HG02588 (cell line): ENCODE data around the gene XYLT1.
"Not testable (repeated sequence)": the region's sequence is repeated elsewhere in the genome, so short reads cannot be mapped to it uniquely, and the experiment has no call there.

Source experiments
- ATAC-seq: cut with Tn5 transposase; IDR thresholded peaks from one replicate; pipeline ENCODE4 v1.9.1; 2021; ENCODE audit warnings: mild to moderate bottlenecking, moderate library complexity; ENCODE audit not compliant: unreplicated experiment

The XYLT1 gene

DNA sequence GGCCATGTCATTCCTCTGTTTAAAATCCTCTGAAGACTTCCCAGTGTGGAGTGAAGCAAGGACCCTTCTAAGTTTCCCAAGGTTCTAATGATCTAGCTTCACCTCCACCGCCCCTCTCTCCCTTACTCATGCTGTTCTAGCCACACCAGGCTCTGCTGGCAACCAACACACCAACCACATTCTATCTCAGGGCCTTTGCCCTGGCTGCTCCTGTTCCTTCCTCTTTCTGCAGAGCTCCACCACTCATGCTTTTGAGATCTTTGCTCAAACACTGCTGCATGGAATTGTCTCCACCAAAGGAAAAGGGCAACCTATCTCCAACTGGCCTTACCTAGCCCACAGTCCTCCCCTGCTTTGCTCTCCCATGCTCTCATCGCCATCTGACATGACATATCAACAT is 128.7 kb downstream of the XYLT1 start:
- no peak for ATAC-seq

DNA sequence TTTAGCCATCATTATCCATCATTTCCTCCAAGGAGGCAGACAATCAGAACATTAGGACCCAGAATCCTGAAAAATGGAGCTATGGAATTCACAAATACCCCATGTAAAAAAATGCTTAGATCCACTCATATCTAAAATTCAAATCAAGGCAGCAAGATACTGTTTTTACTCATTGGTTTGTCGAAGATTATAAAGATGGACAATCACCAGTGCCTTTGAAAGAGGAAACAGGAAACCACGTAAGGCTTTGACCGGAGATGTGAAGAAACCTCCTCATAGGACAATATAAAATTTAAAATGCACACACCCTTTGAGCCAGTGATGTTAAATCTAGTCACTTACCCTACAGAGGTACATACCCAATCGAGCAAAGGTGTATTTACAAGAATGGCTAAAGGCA is 130.0 kb downstream of the XYLT1 start:
- ATAC-seq, result no peak

DNA sequence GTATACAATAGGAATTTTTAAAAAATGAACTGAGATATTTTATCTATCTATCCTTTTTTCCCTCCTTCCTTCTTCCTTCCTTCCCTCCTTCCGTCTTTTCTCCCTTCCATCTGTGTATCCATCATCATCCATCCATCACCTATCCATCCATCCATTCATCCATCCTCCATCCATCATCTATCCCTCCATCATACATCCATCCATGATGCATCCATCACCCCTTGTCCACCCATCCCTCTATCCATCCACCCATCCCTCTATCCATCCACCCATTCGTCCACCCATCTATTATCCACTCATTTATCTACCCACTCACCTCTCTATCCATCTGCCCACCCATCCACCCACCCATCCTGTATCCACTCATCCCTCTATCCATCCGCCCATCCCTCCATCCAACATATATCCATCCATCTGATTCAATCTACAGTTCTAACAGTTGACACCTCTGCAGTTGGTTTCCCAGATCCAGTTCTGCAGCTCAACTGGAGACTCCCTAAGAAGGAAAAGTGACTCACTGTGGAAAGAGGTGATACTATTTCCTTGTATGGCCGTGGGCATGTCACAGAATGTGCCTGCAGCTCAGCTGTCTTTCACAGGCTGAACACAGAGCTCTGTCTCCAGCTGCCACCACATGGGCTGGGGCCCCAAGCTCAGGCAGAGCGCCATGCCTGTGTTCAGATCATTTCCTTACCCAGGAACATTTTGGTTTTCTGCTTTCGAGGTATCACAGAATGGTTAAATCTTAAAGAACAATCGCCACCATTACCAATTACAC is 130.8 kb downstream of the XYLT1 start:
- ATAC-seq, result no peak

DNA sequence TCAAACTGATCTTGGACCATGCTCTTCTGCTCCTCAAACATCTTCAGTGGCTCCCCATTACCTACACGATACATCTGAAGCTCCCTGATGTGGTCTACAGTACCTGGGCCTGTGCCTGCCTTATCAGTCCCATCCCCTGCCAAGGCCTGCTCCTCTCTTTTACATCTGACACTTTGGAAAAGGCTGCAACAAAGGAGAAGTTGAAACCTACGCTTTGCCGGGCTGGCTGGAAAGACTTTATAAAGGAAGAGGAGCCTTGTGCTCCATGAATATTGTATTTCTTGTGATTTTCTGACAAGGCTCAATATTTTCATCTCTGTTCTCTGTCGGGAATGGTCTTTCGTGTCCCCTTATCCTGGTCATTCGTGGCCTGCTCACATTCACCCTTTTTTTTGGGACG is 132.5 kb downstream of the XYLT1 start:
- ATAC-seq, result no peak

DNA sequence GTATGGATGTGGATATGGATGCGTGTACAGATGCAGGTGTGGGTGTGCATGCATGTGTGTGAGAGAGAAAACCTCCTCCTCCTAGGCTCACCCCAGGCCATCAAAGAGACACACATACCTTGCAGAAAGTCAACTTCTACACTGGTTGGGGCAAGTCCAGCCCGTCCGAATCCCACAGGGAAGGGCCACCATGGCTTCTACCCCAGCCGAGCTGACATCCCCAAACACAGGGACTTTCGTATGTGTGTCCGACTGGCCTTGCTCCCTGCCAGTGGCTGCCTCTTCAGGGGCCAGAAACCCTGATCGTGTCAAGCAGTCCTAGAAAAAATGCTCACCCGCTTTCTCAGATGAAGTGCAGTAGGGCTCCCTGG is 134.2 kb downstream of the XYLT1 start:
- ATAC-seq, result no peak

DNA sequence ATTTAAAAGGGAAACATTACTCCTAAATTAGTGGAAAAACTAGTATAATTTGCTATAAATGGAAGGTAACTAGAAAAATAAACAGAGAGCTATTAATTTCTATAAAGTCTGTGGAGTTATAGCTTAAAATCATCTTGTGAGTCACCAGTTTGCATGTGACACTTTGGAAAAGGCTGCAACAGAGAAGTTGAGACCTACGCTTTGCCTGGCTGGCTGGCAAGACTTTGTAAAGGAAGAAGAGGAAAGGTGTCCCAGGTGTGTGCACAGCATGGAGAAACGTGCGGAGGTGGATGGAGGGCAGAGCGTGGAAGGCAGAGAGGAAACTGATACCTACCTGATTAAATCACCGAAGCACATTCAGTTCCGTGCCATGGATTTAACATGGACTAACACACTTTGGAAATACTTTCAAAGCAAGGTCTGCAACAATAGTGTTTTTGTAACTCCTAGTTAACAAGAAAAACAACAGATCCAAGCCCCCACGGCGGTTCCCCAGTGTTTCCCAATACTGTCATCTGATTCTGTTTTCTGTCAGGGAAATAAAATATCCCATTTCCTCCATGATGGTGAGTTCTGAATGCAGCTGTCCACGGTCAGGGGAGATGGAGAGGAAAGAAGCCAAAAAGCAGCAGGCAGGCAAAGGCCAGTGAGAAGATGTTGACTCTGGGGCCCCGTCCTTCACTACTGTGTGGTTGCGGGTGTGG is 134.8 kb downstream of the XYLT1 start:
- ATAC-seq, result no peak

DNA sequence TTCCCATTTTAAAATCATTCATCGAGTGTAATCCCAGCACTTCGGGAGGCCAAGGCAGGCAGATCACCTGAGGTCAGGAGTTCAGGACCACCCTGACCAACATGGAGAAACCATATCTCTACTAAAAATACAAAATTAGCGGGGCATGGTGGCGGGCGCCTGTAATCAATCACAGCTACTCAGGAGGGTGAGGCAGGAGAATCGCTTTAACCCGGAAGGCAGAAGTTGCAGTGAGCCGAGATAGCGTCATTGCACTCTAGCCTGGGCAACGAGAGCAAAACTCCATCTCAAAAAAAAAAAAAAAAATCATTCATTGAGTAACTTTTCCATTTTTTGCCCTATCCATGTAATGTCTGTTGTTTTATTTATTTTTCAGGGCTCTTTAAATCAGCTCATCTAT is 135.4 kb downstream of the XYLT1 start:
- ATAC-seq, result not testable (repeated sequence)

DNA sequence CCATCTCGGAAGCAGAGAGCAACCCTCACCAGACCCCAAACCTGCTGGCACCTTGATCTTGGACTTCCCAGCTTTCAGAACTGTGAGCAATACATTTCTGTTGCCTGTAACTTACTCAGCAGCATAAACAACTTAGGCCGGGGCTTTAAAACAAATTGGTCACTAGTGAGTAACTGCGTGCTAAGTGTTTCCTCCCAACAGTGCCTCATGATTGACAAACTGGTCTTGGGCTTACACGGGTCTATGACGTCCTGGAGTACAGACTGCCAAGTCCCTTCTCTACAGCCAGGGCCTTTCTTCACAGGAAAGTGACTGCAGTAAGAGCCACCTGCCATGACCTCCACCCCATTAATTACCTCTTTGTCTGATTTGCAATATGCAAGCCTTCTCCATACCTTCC is 136.7 kb downstream of the XYLT1 start:
- no peak for ATAC-seq

DNA sequence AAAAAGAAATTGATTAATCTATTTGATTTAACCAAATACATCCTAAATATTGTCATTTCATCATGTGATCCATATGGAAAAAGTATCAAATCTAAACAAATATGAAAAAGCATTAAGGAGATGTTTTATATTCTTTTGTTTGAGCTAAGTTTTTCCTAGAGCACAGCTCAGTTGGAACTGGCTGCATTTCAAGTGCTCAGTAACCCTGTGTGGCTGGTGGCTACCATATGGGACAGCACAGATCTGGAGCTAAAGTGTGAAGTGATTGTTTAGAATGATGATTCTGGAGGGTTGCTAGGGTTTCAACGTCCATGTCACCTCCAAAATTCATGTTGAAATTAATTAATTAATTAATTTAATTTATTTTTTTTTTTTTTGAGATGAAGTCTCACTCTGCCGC is 137.5 kb downstream of the XYLT1 start:
- no peak for ATAC-seq

DNA sequence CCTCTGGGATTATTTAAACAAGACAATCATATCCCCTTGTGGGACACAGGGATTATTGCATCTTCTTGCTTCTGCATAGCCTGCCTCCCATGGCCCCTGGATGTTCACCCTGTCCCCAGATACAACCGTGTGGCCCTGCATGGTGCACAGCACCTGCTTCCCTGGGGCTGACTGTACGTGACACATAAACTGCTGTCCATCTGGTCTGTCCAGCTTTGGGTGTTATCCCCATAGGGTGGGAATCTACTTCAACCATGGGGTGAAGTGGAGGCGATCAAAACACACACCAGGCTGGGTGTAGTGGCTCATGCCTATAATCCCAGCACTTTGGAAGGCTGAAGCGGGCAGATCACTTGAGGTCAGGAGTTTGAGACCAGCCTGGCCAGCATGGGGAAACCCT is 138.8 kb downstream of the XYLT1 start:
- ATAC-seq, result no peak

DNA sequence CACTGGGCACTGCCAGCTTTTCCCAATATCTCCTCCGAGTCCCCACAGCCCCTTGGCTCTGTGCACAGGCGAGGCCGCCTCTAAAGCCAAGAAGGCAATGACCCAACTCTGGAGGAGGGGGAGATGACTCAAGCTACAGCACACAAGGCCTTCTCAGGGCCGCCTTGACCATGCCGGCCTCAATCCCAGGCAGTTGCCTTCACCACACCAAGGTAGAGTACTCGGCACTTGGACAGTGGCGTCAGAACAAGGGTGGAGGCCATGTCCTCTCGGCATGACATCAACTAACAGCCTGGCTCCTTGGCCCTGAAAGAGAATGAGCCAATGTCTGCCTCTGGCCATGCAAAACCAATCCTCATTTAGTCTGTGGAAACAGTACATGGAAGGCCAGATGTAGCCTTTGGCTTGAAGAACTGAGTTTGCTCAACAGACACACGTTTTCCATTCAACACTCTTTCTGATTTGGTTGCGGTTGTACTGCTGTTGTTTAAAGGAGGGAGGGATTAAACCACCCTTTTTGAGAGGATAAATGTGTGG is 139.6 kb downstream of the XYLT1 start:
- no peak for ATAC-seq

DNA sequence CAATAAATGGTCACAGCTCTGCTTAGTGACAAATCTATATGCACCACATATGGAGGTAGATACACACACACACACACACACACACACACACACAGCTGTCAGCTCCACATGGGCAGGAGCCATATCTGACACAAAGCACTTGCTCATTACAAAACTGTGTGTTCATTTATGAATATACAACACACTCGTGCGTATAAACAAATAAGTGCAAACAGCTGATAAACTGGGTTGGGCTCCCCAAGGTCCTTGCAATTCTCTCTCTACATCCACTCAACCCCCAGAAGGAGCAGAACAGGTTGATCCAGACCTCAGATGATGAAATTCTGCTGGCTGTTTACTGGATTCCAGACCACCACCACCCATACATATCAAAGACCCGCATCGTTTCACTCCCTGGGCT is 140.7 kb downstream of the XYLT1 start:
- ATAC-seq, result no peak

DNA sequence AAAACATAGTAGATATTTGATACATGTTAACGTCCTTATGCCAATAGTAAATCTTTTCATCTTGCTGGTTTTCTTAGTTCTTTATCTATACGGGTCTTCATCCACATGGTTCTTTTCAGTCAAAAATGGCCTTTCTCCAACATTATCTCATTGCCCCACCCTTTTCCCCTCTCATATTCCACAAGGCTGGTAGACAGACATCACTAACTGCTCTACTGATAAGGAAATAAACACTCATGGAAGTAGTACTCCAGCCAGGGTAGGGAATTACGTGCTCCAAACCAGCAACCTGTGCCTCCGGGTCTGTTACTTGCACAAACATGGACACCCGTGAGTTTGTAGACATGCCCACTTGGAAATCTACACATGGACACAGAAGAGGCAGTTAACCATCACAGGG is 141.4 kb downstream of the XYLT1 start:
- no peak for ATAC-seq

DNA sequence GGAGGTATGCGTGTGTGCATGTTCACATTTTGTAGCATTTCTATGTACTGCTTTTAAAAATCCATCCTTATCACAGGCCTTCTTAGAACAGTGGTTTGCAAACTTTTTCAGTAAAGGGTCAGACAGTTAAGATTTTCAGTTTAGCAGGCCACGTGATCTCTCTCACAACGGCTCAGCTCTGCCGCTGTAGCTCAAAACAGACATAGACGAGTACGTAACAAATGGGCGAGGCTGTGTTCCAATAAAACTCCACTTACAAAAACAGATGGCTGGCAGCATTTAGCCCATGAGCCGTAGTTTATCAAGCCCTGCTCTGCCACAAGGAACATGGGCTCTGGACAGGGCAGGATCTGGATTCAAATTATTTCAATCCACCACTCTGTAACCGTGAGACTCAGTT is 141.8 kb downstream of the XYLT1 start:
- ATAC-seq, result no peak

DNA sequence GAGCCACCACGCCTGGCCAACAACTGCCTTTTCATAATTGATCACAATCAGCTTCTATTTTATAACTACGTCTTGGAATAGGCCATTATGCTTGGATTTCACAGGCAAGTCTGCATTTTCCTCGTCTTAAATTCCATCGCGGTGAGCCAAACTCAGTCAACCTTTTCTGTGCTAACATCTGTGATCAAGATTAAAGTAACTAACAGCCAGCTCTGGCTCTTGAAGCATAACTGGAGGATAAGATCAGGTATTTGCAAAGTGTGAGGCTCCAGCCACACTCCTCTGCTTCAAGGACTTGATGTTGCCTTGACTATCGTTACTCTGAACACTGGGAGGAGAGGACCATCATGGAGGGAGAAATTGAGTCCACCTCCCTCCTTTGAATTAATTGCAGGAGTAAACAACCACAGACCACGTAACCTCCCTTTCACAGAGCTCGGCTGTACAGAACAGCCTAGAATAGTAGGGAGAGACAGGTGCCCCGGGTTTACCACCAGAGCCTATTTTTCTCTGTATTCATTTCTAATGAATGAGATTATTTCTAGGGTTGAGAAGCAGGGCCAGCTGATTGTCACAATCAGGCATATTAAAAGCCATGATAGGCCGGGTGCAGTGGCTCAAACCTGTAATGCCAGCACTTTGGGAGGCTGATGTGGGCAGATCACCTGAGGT is 143.0 kb downstream of the XYLT1 start:
- ATAC-seq, result no peak

DNA sequence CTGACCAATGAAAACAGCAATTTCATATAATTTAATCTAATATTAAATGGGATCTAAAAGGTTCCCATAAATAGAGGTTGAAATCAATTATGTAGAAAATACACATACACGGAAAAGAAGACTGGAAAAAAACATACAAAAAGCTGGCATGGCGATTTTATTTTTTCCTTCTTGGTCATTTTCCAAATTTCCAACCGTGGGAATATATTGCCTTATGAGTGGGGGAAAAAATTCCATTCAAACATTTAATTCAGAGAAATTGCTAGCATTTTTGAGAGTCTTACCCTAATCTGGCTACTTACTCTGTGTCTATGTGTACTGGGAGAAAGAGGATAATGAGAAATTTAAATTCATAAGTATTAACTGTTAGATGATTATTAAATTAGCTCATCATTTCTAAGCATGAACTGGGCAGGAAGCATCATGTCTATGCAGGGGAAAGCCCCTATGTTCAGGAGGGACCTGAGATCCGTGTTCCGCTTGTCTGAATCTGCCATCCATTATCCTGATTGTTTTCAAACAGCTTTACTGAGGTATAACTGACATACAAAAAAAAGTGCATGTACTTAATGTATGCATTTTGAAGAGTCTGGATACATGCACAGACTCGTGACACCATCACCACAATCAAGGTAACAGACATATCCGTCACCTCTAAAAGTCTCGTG is 145.2 kb downstream of the XYLT1 start:
- ATAC-seq, result no peak

DNA sequence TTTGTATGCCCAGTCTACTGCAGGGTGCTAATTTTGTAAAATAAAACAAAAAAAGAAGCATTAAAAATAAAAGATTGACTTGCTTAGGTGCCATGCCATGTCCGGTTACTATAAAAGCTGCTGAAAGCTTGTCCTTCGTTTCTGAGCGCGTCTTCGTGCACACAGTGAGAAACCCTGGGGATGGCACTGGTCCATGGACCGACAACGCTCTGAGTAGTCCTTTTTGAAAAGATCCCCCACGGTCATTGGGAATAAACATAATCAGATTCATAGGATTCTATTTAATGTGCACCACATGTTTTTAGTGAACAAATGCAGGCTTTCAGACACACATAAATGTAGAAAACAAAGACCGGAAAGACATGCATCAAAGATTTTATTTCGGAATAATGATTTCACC is 146.3 kb downstream of the XYLT1 start:
- no peak for ATAC-seq

DNA sequence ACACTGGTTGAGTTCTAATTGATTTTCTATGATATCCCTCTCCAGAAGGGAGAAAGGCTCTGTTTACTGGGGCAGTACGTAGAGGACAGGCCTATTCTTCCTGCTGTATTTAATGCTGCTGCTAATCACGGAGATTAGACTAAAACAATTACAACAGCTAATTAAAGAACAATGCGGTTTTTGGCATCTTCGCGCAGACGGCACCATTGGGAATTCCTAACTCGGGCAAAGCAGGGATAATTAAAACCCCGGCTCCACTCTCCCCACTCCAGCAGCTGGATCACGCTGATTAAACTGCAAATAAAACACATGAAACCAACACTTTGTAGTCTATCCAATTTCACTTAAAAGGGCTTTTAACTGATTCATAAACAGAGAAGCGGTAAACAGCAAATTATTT is 147.6 kb downstream of the XYLT1 start:
- no peak for ATAC-seq

DNA sequence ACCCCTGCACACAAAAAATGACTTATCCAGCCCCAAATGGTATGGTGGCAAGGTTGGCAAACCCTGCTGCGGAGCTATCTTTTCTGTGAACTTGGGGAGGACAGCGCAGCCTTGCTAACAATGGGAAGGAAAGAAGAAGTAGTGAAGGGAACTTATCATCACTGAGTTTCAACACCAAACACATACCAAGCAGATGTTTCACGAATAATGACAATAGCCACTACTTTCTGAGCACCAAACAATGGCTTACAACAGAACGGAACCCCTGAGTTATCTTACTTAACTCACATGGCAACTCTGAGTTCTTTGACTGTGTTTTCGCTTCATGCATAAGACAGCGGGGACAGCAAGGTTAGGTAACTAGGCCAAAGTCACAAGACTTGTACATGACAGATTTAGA is 148.9 kb downstream of the XYLT1 start:
- no peak for ATAC-seq

DNA sequence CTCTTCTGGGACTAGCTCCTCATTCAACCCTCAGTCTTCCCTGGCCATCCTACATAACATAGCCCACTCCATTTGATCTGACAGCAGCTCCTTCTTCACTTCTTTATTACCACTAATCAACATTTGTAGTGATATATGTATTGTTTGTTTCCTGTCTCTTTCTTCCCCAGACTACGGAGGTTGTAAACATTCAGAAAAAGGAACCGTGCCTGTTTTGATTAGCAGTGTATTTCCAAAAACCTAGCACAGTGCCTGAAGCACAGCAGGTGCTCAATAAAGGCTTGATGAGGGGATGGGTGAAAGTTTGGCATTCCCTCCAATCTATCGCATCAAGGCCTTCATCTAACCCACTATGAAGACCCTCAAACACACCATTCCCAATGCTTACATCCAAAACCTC is 150.8 kb downstream of the XYLT1 start:
- no peak for ATAC-seq

DNA sequence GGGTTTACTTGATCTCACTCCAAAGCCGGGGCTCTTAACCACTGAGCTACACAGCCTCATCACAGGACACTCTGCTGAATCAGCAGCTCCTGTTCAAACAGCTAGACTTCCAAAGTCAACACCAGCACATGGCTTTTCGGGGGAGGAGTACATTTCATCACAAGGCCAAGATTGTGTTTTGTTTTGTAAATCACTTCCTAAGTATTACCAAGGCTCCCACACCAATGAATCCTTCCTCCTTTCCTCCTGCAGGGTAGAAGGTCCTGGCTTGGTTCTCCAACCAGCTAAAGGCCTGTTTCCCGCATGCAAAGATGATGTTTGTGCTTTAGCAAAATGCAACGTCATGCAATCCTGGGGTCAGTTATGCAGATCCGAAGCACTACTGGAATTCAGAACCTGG is 152.5 kb downstream of the XYLT1 start:
- ATAC-seq, result no peak
